Stimulated activated effector memory CD8-positive, alpha-beta T cell treated with anti-CD3 and anti-CD28 coated beads, Interleukin-12 subunit alpha, Interleukin-12 subunit beta, amount 100 ng/mL, for 72 hours (primary cell): ENCODE measurements around the gene XPNPEP1.

Experiments used
- ATAC-seq: fragments of 150-1000 bp; cut with Tn5 transposase; 2 replicates; pipeline ENCODE4 v1.10.0; 2021
- DNase-seq, 2 donors: peaks; one replicate each; pipeline ENCODE4 v3.0.0; 2021 to 2022; ENCODE audit warnings: low spot score in 2 of 2
- H3K27ac Mint-ChIP-seq: one replicate; pipeline ENCODE4 v1.8.0; 2022; ENCODE audit warnings: mild to moderate bottlenecking, mixed read lengths
- H3K36me3 Mint-ChIP-seq: one replicate; pipeline ENCODE4 v1.8.0; 2022; ENCODE audit warnings: mild to moderate bottlenecking, mixed read lengths
- H3K4me1 Mint-ChIP-seq: one replicate; pipeline ENCODE4 v1.8.0; 2022; ENCODE audit warnings: mixed read lengths
- H3K4me3 Mint-ChIP-seq: one replicate; pipeline ENCODE4 v1.8.0; 2022; ENCODE audit warnings: mild to moderate bottlenecking, mixed read lengths
- H3K9me3 Mint-ChIP-seq: one replicate; pipeline ENCODE4 v1.8.0; 2022; ENCODE audit warnings: mixed read lengths

Gene XPNPEP1

GRCh38 chr10:109880886-109881768, 42.2 kb downstream of the XPNPEP1 start:
- Mint-ChIP-seq H3K27ac (peak overlapping the region; percentile 27), H3K9me3 (no peaks in the 10 kb centered on the region), H3K4me1 (peaks cover 24% of the 10 kb centered on the region), H3K36me3 (peaks cover 96% of the 10 kb centered on the region), H3K4me3 (no peak overlapping the region)
- DNase-seq (no peak), ATAC-seq (no peak)

GRCh38 chr10:109877546-109877945, 45.8 kb downstream of the XPNPEP1 start:
- ATAC-seq, result no peak
- no peak overlapping the region for H3K27ac Mint-ChIP-seq
- H3K9me3 Mint-ChIP-seq, result no peaks in the 10 kb centered on the region
- no peak overlapping the region for H3K4me3 Mint-ChIP-seq
- no peaks in the 10 kb centered on the region for H3K4me1 Mint-ChIP-seq
- no peak for DNase-seq
- peaks cover 96% of the 10 kb centered on the region for H3K36me3 Mint-ChIP-seq

- DNase-seq, result no peak
- H3K9me3 Mint-ChIP-seq, result no peaks in the 10 kb centered on the region
- ATAC-seq, result no peak
- peaks cover 94% of the 10 kb centered on the region for H3K36me3 Mint-ChIP-seq
- no peak overlapping the region for H3K4me3 Mint-ChIP-seq
- H3K27ac Mint-ChIP-seq, result no peak overlapping the region
- no peaks in the 10 kb centered on the region for H3K4me1 Mint-ChIP-seq
Observed at GRCh38 chr10:109875828-109876821, 47.2 kb downstream of the XPNPEP1 start.

- Mint-ChIP-seq H3K4me1 (no peaks in the 10 kb centered on the region), H3K4me3 (no peak overlapping the region), H3K9me3 (no peaks in the 10 kb centered on the region), H3K27ac (no peak overlapping the region), H3K36me3 (peaks cover 94% of the 10 kb centered on the region)
- ATAC-seq, result no peak
- no peak for DNase-seq
Observed at GRCh38 chr10:109875151-109875568, 48.2 kb downstream of the XPNPEP1 start.

- H3K4me3 Mint-ChIP-seq, result no peak overlapping the region
- ATAC-seq (no peak), DNase-seq (no peak)
- no peaks in the 10 kb centered on the region for H3K9me3 Mint-ChIP-seq
- peaks cover 89% of the 10 kb centered on the region for H3K36me3 Mint-ChIP-seq
- H3K27ac Mint-ChIP-seq, result peak overlapping the region; percentile 52
- H3K4me1 Mint-ChIP-seq, result no peaks in the 10 kb centered on the region
Observed at GRCh38 chr10:109871476-109871875, 51.8 kb downstream of the XPNPEP1 start.

- Mint-ChIP-seq H3K36me3 (peaks cover 83% of the 10 kb centered on the region), H3K27ac (no peak overlapping the region), H3K4me3 (no peak overlapping the region), H3K4me1 (no peaks in the 10 kb centered on the region), H3K9me3 (peaks cover 9% of the 10 kb centered on the region)
- ATAC-seq (no peak), DNase-seq (no peak)
Observed at GRCh38 chr10:109866995-109867635, 56.2 kb downstream of the XPNPEP1 start.

GRCh38 chr10:109866168-109866994, 56.9 kb downstream of the XPNPEP1 start:
- DNase-seq (no peak), ATAC-seq (no peak)
- H3K27ac Mint-ChIP-seq, result no peak overlapping the region
- no peaks in the 10 kb centered on the region for H3K4me1 Mint-ChIP-seq
- H3K9me3 Mint-ChIP-seq, result peaks cover 9% of the 10 kb centered on the region
- no peak overlapping the region for H3K4me3 Mint-ChIP-seq
- peaks cover 76% of the 10 kb centered on the region for H3K36me3 Mint-ChIP-seq

GRCh38 chr10:109863775-109864174, 59.5 kb downstream of the XPNPEP1 start:
- Mint-ChIP-seq H3K4me1 (peaks cover 8% of the 10 kb centered on the region), H3K36me3 (peaks cover 69% of the 10 kb centered on the region), H3K9me3 (peaks cover 9% of the 10 kb centered on the region), H3K27ac (no peak overlapping the region), H3K4me3 (no peak overlapping the region)
- ATAC-seq (no peak), DNase-seq (no peak)

- ATAC-seq (no peak), DNase-seq (no peak)
- no peak overlapping the region for H3K27ac Mint-ChIP-seq
- peaks cover 8% of the 10 kb centered on the region for H3K4me1 Mint-ChIP-seq
- peaks cover 9% of the 10 kb centered on the region for H3K9me3 Mint-ChIP-seq
- H3K36me3 Mint-ChIP-seq, result peaks cover 59% of the 10 kb centered on the region
- no peak overlapping the region for H3K4me3 Mint-ChIP-seq
Observed at GRCh38 chr10:109862738-109863137, 60.6 kb downstream of the XPNPEP1 start.

- Mint-ChIP-seq H3K4me3 (no peak overlapping the region), H3K27ac (no peak overlapping the region), H3K36me3 (peaks cover 55% of the 10 kb centered on the region), H3K9me3 (peaks cover 9% of the 10 kb centered on the region), H3K4me1 (peaks cover 8% of the 10 kb centered on the region)
- DNase-seq (no peak), ATAC-seq (no peak)
Observed at GRCh38 chr10:109862041-109862440, 61.3 kb downstream of the XPNPEP1 start.

GRCh38 chr10:109861081-109861480, 62.2 kb downstream of the XPNPEP1 start:
- Mint-ChIP-seq H3K4me1 (peaks cover 8% of the 10 kb centered on the region), H3K27ac (no peak overlapping the region), H3K4me3 (no peak overlapping the region), H3K36me3 (peaks cover 52% of the 10 kb centered on the region), H3K9me3 (peaks cover 9% of the 10 kb centered on the region)
- DNase-seq, result no peak
- ATAC-seq, result no peak

GRCh38 chr10:109859221-109859620, 64.1 kb downstream of the XPNPEP1 start:
- H3K27ac Mint-ChIP-seq, result no peak overlapping the region
- ATAC-seq, result no peak
- peaks cover 9% of the 10 kb centered on the region for H3K9me3 Mint-ChIP-seq
- H3K4me1 Mint-ChIP-seq, result peaks cover 8% of the 10 kb centered on the region
- H3K4me3 Mint-ChIP-seq, result no peak overlapping the region
- DNase-seq, result no peak
- H3K36me3 Mint-ChIP-seq, result peaks cover 34% of the 10 kb centered on the region

- ATAC-seq (no peak), DNase-seq (no peak)
- Mint-ChIP-seq H3K4me1 (peaks cover 23% of the 10 kb centered on the region), H3K9me3 (no peaks in the 10 kb centered on the region), H3K4me3 (no peak overlapping the region), H3K36me3 (peaks cover 17% of the 10 kb centered on the region), H3K27ac (no peak overlapping the region)
Observed at GRCh38 chr10:109855746-109856145, 67.6 kb downstream of the XPNPEP1 start.

GRCh38 chr10:109853921-109854320, 69.4 kb downstream of the XPNPEP1 start:
- DNase-seq, result no peak
- H3K36me3 Mint-ChIP-seq, result peaks cover under 1% of the 10 kb centered on the region
- H3K4me3 Mint-ChIP-seq, result no peak overlapping the region
- peaks cover 15% of the 10 kb centered on the region for H3K4me1 Mint-ChIP-seq
- no peak overlapping the region for H3K27ac Mint-ChIP-seq
- ATAC-seq, result no peak
- no peaks in the 10 kb centered on the region for H3K9me3 Mint-ChIP-seq
